Measurements from ENCODE around the gene SEC31A.

SEC31A gene

DNA sequence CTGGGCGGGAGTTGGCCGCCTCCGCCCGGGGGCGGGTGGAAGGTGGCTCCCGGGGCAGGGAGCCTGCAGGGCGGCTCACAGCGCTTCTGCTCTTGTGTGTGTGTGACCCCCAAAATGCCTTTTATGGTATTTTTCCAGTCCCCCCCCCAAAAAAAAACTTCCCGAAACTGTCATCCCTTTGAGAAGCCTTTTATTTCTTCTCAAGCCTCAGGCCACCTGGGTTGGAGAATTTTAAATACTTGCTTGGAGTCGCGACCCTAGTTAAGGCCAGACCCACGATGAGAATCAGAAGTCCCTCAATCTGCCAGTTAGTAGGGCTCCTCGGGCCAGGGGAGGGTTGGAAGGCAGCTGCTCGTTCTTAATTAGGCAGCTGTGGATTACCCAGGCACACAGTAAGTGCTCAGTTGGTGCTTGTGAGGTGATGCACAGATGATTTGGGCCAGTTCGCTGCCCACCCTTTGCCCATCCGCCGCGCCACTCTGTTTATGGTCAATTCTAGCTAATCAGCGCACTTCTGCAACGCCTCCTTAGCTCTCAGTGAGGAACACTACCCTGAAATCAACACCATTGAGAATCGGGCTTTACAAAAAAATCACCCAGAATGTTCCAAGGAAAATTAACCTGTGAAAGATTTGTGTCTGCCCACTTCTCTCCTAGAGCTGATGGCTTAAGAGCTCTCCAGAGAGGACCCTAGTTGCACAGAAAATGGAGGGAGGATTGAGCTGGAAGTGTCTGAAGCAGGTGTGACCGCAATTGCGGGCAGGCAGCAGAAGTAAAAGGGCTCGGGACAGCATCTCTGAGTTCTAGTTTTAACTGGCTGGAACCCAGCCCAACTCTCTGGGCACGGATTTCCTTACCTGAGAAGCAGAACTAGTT is 91.7 kb downstream of the SEC31A start:
- TF ChIP-seq, protein P1, sequence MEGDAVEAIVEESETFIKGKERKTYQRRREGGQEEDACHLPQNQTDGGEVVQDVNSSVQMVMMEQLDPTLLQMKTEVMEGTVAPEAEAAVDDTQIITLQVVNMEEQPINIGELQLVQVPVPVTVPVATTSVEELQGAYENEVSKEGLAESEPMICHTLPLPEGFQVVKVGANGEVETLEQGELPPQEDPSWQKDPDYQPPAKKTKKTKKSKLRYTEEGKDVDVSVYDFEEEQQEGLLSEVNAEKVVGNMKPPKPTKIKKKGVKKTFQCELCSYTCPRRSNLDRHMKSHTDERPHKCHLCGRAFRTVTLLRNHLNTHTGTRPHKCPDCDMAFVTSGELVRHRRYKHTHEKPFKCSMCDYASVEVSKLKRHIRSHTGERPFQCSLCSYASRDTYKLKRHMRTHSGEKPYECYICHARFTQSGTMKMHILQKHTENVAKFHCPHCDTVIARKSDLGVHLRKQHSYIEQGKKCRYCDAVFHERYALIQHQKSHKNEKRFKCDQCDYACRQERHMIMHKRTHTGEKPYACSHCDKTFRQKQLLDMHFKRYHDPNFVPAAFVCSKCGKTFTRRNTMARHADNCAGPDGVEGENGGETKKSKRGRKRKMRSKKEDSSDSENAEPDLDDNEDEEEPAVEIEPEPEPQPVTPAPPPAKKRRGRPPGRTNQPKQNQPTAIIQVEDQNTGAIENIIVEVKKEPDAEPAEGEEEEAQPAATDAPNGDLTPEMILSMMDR (IDR thresholded peaks at IDR 0.05; ENCODE audit: borderline replicate concordance, insufficient read depth, low read depth, low read length) = no peak

DNA sequence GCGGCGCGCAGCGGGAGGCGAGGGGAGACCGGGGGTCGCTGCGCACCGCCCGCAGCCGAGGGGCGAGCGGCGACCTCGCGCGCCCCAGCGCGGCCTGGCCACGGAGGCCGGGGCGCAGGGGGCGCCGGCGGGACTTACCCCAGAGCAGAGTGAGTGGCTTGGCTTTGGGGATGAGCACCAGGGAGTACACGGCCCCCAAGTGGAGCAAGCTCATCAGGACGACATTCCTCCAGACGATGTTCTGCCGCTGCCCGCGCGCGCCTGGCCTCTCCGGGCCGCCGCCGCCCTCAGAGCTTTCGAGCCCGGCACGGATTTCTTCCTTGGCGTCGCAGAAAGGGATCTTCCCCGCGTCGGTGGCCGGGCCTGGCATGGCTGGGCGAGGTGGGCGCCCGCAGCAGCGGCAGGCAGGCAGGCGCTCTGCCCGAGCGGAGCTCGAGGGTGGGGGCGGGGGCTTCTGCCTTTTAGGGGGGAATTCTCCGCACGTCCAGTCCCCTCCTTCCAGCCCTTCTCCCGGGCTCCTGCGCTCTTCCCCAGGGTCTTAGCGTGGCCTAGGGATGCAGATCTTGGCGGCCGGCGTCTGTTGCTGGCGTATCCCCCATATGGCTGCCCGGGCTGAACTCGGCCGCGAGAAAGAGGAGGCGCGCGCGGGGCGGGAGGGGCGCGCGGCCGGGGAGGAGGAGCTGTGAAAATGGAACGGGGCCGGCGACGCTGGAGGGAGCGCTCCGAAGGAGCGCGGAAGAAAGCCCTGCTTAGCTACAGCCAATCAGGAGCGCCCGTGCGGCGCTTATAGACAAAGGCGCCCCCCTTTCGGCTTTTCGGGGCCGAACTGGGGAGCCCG is 92.6 kb downstream of the SEC31A start, which contains the start of gene SCD5:
TSS of gene SCD5 (minus strand) at position 629 of the 838 bp plus-strand sequence. CDS start at position 370, 259 bp downstream.
- H3K4me3 ChIP-seq (ENCODE audit: low read depth, low read length) = peak within 1 kb of the TSS; percentile 65
- TF ChIP-seq, protein P1 (IDR thresholded peaks at IDR 0.05; ENCODE audit: borderline replicate concordance, insufficient read depth, low read depth, low read length) = no peak

More for the DNA sequence above, 91.7 kb downstream of the SEC31A start:
- peak overlapping the region; percentile 65 for H3K4me3 ChIP-seq (ENCODE audit: low read depth, low read length)

DNA sequence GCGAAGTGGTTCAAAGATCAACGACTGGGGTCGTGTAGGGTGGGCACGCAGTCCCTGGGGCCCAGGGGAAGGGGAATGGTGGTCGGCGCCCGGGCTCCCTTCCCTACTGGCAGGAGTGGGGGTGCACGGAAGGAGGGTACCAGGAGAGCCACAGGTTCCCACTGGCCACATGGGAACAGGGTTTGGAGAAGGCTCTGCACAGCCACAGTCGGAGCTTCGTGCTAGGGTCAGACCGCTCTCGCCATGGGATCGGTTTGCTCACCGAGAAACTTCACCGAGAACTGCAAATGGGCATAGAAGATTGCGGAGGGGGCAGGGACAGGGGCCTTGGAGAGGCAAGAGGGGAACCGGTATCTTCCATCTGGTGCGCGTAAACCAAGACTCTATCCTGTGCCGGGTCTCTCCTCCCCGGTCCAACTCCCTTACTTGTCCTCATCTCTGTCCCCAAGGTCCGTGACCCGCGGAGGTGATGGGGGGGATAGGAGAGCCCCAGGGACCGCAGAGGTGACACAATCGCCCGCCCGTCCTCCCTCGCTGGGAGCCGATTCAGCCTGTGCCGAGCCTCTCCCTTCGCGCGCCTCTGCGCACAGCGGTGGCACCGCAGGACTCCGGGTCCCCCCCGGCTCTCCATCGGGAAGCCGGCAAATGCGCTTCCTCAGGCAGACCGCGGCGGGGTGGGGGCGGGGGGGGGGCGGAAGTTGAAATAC is 93.4 kb downstream of the SEC31A start:
- H3K4me3 ChIP-seq (ENCODE audit: low read depth, low read length) = no peak overlapping the region
- TF ChIP-seq, protein P1 (IDR thresholded peaks at IDR 0.05; ENCODE audit: borderline replicate concordance, insufficient read depth, low read depth, low read length) = no peak

DNA sequence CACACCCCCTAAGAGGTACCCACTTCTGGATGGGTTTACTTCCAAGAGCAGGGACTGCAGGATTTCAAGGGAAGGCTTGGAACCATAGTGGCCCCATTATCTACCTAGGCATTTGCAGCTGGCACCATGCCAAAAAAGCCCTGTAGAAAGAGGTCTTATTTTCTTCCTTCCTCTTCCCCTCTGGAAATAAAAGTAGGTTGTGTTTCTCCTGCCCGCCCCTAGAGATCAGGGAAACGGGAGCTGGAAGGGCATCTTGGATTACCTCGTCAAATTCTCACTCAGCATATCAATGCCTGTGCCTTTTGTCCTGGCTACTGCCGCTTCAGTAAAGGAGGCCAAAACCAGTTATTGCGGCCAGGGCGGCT is 93.9 kb downstream of the SEC31A start:
- H3K4me3 ChIP-seq (ENCODE audit: low read depth, low read length) = no peak overlapping the region
- TF ChIP-seq, protein P1 (IDR thresholded peaks at IDR 0.05; ENCODE audit: borderline replicate concordance, insufficient read depth, low read depth, low read length) = no peak

DNA sequence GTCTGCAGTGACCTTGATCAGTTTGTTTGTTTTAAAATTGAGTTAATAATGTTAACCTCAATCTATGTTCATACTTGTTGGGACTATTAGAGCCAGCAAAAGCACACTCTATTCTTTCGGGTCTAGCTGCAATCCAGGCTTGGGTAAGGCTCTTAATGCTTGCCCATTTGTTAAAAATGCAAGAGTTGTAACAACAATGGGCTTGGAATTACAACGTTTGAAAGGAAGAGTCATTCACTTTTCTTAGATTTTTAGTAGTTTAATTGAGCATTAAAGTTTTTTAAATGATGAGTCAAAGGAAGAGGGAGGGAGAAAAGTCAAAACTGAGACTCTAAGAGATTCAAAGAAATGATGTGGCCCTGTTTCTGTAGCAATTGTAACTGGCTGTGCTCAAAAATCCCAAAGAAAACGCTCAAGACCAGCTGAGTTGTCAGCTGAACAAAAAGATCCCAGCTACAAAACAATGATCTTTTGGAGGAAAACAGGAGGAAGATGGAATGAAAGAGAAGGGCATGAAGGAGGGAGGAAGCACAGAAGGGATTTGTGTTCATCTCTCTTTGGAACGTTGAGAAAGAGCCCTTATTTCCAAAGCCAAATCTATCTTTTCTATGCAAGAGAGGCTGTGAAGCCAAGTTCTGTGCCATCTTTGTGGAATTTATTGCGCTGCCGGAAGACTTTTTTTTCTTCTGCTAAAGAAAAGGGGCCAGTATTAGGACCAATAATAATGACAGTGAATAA is 97.9 kb downstream of the SEC31A start:
- TF ChIP-seq, protein P1 (IDR thresholded peaks at IDR 0.05; ENCODE audit: borderline replicate concordance, insufficient read depth, low read depth, low read length) = no peak
- no peak overlapping the region for H3K4me3 ChIP-seq (ENCODE audit: low read depth, low read length)

DNA sequence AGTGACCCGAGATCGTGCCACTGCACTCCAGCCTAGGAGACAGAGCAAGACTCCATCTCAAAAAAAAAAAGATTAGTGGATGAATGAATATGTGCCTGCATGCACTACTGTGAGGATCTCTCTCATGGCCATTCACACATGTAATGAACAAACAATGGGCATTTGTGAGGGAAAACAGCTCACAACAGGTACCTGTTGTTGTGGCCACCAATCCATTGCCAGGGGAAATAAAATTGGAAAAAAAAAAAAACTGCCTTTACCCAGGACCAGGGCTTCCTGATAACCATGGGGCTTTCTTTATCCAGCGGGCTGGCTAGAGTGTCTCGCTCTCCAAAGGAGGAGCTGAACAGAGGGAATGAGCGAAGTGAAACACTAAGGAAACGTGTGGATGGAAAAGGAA is 99.8 kb downstream of the SEC31A start:
- TF ChIP-seq, protein P1 (IDR thresholded peaks at IDR 0.05; ENCODE audit: borderline replicate concordance, insufficient read depth, low read depth, low read length) = no peak
- no peak overlapping the region for H3K4me3 ChIP-seq (ENCODE audit: low read depth, low read length)

Data from GM12875 (cell line).